Measurements from ENCODE around the gene MYL5.

- TF ChIP-seq, protein P1, sequence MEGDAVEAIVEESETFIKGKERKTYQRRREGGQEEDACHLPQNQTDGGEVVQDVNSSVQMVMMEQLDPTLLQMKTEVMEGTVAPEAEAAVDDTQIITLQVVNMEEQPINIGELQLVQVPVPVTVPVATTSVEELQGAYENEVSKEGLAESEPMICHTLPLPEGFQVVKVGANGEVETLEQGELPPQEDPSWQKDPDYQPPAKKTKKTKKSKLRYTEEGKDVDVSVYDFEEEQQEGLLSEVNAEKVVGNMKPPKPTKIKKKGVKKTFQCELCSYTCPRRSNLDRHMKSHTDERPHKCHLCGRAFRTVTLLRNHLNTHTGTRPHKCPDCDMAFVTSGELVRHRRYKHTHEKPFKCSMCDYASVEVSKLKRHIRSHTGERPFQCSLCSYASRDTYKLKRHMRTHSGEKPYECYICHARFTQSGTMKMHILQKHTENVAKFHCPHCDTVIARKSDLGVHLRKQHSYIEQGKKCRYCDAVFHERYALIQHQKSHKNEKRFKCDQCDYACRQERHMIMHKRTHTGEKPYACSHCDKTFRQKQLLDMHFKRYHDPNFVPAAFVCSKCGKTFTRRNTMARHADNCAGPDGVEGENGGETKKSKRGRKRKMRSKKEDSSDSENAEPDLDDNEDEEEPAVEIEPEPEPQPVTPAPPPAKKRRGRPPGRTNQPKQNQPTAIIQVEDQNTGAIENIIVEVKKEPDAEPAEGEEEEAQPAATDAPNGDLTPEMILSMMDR (IDR thresholded peaks at IDR 0.05; ENCODE audit: low read length): no peak
- TF ChIP-seq EZH2 (IDR thresholded peaks at IDR 0.05; ENCODE audit: borderline replicate concordance, low read length): no peak
Measured at GRCh38 chr4:707929-708630, 33.7 kb downstream of the MYL5 start.
